IPS-18a (cell line): Measurements from ENCODE around the gene ADGRB3.
"Not testable (repeated sequence)": the region's sequence is repeated elsewhere in the genome, so short reads cannot be mapped to it uniquely, and the experiment has no call there.

Experiments used
- H3K27ac ChIP-seq: one replicate; pipeline ENCODE4 v1.5.1; 2013; ENCODE audit warnings: low read length
- H3K27me3 ChIP-seq: one replicate; pipeline ENCODE4 v1.6.1; 2013; ENCODE audit warnings: mild to moderate bottlenecking, low read length; ENCODE audit not compliant: control insufficient read depth, insufficient read depth
- H3K36me3 ChIP-seq: one replicate; pipeline ENCODE4 v1.6.1; 2013; ENCODE audit warnings: low read depth, low read length; ENCODE audit not compliant: control insufficient read depth
- H3K4me1 ChIP-seq: one replicate; pipeline ENCODE4 v1.6.1; 2013; ENCODE audit warnings: low read depth, low read length; ENCODE audit not compliant: control insufficient read depth
- H3K4me3 ChIP-seq: one replicate; pipeline ENCODE4 v1.5.1; 2013; ENCODE audit warnings: low read length
- H3K9ac ChIP-seq: one replicate; pipeline ENCODE4 v1.6.1; 2013; ENCODE audit warnings: mild to moderate bottlenecking, low read length, moderate library complexity
- H3K9me3 ChIP-seq: one replicate; pipeline ENCODE4 v1.6.1; 2013; ENCODE audit warnings: low read depth, low read length; ENCODE audit not compliant: control insufficient read depth

The ADGRB3 gene

GRCh38 chr6:68774843-68775242, 139.8 kb downstream of the ADGRB3 start:
- Histone ChIP-seq H3K9ac (no peak overlapping the region), H3K36me3 (no peaks in the 10 kb centered on the region), H3K4me3 (no peak overlapping the region), H3K9me3 (no peaks in the 10 kb centered on the region), H3K27ac (no peak overlapping the region), H3K27me3 (no peaks in the 10 kb centered on the region), H3K4me1 (no peaks in the 10 kb centered on the region)

DNA sequence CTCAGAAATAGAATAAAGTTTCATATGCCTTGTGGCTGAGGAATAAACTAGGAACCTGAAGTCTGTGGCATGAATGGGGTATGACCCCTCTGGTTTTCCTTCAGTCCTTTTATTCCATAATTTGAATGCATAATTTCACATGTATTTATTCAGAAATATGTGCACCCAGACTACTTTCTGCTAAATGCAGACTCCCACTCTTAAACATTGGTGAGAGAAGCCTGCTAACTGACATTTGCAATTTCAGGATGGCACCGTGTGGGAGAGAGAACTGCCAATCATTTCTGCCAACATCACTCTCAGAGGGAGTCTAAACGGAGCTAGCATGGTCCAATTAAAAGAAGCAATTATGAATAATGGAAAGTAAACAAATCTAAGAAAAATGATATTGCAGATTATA, 141.3 kb downstream of the ADGRB3 start:
- no peaks in the 10 kb centered on the region for H3K4me1 ChIP-seq
- H3K27ac ChIP-seq, result no peak overlapping the region
- no peaks in the 10 kb centered on the region for H3K27me3 ChIP-seq
- H3K36me3 ChIP-seq, result no peaks in the 10 kb centered on the region
- no peak overlapping the region for H3K9ac ChIP-seq
- no peak overlapping the region for H3K4me3 ChIP-seq
- H3K9me3 ChIP-seq, result no peaks in the 10 kb centered on the region

DNA sequence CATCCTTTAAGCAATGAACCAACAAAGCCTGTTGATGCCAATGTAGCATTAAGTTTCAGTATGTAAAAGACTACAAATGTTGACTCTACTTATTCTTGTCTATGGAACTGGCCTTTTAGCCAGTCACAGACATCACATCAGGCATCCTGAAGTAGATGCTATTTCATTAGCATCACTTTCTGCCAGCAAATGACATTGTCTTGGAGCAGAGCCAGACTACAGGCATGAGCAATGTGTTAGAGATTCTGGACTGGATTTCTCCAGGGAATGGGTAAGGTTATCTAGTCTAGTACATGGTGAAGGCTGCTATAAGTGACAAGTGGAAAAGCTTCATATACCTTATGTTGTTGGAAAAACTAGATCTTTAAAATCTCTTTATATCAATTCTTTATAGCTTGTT, 142.9 kb downstream of the ADGRB3 start:
- Histone ChIP-seq H3K9ac (no peak overlapping the region), H3K27me3 (no peaks in the 10 kb centered on the region), H3K27ac (no peak overlapping the region), H3K9me3 (no peaks in the 10 kb centered on the region), H3K4me1 (no peaks in the 10 kb centered on the region), H3K36me3 (no peaks in the 10 kb centered on the region), H3K4me3 (no peak overlapping the region)

DNA sequence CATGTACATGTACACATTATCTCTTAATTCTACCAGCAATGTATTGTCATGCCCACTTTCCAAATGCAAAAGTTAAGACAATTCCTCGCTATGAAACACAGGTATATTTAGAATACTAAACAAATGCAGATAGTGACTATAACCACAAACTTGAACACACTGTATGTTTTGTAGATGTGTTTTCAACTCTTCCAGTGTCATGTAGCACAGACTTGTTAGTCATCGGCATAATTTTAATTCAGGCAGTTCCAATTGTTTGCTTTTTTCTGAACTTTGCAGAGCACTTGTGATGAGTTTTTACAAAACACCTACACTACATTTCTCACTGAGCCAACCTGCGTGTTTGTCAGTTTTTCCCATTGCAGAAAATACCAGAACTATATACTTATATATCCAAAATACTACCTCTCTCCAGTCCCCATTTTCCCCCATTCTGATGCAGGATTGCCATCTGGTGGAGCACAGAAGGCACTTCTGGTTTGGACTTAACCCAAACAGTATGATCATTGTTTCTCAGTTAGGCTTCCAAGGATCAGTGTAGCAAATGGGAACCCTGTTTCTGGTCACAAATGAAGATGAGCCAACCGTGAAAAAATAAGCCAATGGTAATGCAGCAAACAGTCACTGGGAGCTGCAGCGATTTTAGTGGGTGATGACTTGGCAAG, 143.4 kb downstream of the ADGRB3 start:
- Histone ChIP-seq H3K4me3 (no peak overlapping the region), H3K27ac (no peak overlapping the region)

DNA sequence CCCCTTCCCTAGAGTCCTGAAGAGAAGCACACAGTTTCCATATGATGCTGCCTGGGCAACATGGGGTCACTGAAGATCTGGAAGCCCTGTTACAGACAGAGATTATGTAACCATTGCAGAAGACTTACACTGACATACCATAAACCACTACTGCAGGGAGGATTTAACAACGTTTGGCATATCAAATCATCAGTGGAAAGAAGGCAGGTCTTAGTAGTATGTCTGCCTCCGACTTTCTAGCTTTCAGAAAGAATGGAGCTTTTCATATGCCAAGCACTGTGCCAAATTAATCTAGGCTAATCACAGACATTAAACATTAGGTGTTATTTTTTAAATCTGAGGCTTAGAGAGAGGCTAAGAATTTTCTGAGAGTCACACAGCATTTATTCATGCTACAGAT, 144.3 kb downstream of the ADGRB3 start:
- Histone ChIP-seq H3K9ac (no peak overlapping the region), H3K27me3 (no peaks in the 10 kb centered on the region), H3K9me3 (no peaks in the 10 kb centered on the region), H3K4me3 (no peak overlapping the region), H3K36me3 (no peaks in the 10 kb centered on the region), H3K27ac (no peak overlapping the region), H3K4me1 (no peaks in the 10 kb centered on the region)

More for the DNA sequence above, 143.4 kb downstream of the ADGRB3 start:
- Histone ChIP-seq H3K9ac (no peak overlapping the region), H3K36me3 (no peaks in the 10 kb centered on the region), H3K4me1 (no peaks in the 10 kb centered on the region), H3K9me3 (no peaks in the 10 kb centered on the region), H3K27me3 (no peaks in the 10 kb centered on the region)

DNA sequence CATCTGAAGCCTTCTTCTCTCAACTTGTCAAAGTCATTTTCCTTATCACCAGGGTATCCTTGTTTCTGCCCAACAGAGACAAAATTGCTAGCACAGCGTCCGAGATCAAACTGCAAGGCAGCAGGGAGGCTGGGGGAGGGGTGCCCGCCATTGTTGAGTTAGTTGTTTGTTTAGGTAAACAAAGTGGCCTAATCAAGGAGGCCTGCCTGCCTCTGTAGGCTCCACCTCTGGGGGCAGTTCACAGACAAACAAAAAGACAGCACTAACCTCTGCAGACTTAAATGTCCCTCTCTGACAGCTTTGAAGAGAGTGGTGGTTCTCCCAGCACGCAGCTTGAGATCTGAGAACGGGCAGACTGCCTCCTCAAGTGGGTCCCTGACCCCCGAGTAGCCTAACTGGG, 155.0 kb downstream of the ADGRB3 start:
- not testable (repeated sequence) for H3K9ac ChIP-seq, H3K4me1 ChIP-seq, H3K4me3 ChIP-seq, H3K9me3 ChIP-seq, H3K27me3 ChIP-seq, H3K36me3 ChIP-seq, H3K27ac ChIP-seq

- not testable (repeated sequence) for H3K27me3 ChIP-seq
Measured at GRCh38 chr6:68814976-68815375, 179.9 kb downstream of the ADGRB3 start.

DNA sequence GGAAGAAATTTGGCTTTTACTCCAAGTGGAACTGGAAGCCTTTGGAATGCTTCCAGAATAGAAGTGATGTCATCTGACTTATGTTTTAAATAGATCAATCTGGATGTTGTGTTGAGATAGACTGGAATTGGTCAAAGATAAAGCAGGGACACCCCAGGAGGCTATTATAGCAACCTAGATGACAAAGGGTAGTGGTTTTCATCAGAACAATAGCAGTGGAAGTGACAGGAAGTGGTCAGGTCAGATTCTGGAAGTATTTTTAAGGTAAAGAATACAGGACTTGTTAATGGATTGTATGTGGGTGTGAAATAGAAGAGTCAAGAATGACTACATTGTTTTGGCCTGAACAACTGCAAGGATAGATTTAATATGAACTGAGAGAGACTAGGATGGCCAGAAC, 191.4 kb downstream of the ADGRB3 start:
- Histone ChIP-seq H3K9me3 (no peaks in the 10 kb centered on the region), H3K9ac (no peak overlapping the region), H3K27me3 (no peaks in the 10 kb centered on the region), H3K36me3 (no peaks in the 10 kb centered on the region), H3K4me3 (no peak overlapping the region), H3K4me1 (peaks cover 5% of the 10 kb centered on the region), H3K27ac (no peak overlapping the region)

More at GRCh38 chr6:68814976-68815375, 179.9 kb downstream of the ADGRB3 start:
- H3K9me3 ChIP-seq, H3K4me1 ChIP-seq, H3K4me3 ChIP-seq, H3K36me3 ChIP-seq, H3K9ac ChIP-seq, H3K27ac ChIP-seq: not testable (repeated sequence)

DNA sequence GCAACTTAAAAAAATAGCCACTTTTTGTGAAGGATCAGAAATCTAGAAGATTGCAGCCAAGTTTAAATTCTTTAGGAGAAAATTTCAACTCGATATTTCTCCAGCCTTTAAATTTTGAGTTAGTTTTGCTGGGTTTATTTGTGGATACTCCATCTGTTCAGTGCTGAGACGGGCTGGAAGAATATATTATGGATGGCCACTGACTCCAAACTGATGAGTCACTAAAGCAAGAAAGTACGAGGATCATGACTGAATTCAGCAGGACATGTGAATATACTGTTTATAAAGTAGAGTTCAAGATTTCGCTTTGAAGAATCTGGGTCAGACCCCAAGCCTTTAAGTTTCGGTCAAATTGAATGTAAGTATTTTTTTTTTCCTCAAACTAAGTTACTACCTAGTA, 199.5 kb downstream of the ADGRB3 start:
- no peaks in the 10 kb centered on the region for H3K4me1 ChIP-seq
- no peak overlapping the region for H3K27ac ChIP-seq
- H3K36me3 ChIP-seq, result no peaks in the 10 kb centered on the region

GRCh38 chr6:68838571-68838970, 203.5 kb downstream of the ADGRB3 start:
- H3K4me3 ChIP-seq, result no peak overlapping the region
- H3K36me3 ChIP-seq, result no peaks in the 10 kb centered on the region
- H3K9me3 ChIP-seq, result peaks cover 3% of the 10 kb centered on the region
- no peak overlapping the region for H3K27ac ChIP-seq
- H3K4me1 ChIP-seq, result no peaks in the 10 kb centered on the region
- H3K9ac ChIP-seq, result no peak overlapping the region
- no peaks in the 10 kb centered on the region for H3K27me3 ChIP-seq

More for the DNA sequence above, 199.5 kb downstream of the ADGRB3 start:
- Histone ChIP-seq H3K27me3 (no peaks in the 10 kb centered on the region), H3K4me3 (no peak overlapping the region), H3K9me3 (no peaks in the 10 kb centered on the region), H3K9ac (no peak overlapping the region)

GRCh38 chr6:68852791-68853190, 217.7 kb downstream of the ADGRB3 start:
- H3K27ac ChIP-seq, result no peak overlapping the region
- H3K9me3 ChIP-seq, result no peaks in the 10 kb centered on the region
- H3K4me3 ChIP-seq, result no peak overlapping the region
- H3K9ac ChIP-seq, result no peak overlapping the region
- no peaks in the 10 kb centered on the region for H3K36me3 ChIP-seq
- peaks cover 3% of the 10 kb centered on the region for H3K4me1 ChIP-seq
- no peaks in the 10 kb centered on the region for H3K27me3 ChIP-seq

DNA sequence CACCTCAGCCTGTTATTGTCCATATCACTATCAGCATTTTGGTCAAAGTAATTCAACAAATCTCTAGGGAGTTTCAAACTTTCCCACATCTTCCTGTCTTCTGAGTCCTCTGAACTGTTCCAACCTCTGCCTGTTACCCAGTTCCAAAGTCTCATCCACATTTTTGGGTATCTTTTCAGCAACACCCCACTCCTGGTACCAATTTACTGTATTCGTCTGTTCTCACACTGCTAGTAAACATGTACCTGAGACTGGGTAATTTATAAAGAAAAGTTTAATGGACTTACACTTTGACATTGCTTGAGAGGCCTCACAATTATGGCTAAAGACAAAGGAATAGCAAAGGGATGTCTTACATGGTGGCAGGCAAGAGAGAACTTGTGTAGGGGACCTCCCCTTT, 224.2 kb downstream of the ADGRB3 start:
- Histone ChIP-seq H3K9me3 (peaks cover 11% of the 10 kb centered on the region), H3K27ac (no peak overlapping the region), H3K4me3 (no peak overlapping the region), H3K36me3 (no peaks in the 10 kb centered on the region), H3K9ac (no peak overlapping the region), H3K27me3 (no peaks in the 10 kb centered on the region), H3K4me1 (no peaks in the 10 kb centered on the region)
